ENCODE results near the gene POLG.

DNA sequence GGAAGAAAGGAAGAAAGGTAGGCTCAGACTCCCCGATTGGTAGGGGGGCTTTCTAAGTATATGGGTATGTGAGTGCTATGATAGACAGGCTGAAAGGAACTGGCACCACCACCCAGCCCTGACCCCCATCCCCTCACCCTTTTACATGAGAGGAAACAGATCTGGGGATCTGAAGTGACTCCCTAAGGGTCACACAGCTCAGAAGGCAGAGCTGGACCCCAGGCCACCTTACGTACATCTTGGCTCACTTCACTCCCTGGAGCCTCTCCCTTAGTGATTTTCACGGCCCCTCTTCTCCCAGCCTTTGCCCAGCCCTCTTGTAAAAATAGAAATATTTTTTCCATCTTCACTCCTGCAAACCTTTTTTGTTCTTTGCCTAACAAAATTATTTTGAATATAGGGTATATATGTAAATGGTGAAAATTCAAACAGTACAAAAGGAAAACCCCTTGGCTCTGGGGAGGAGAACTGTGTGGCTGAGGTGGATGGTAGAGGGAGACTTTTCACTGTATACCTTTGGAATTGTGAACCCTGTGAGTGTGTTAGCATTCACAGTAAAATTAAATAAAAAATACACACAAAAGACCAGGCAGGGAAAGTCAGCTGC lies 34.8 kb upstream of the POLG start:
- TF ChIP-seq GLIS2 (tag by site-specific recombination; IDR thresholded peaks at IDR 0.05): no peak
- no peak for TF ChIP-seq ZNF350 (tag by site-specific recombination; IDR thresholded peaks at IDR 0.05)
- TF ChIP-seq, protein P1, sequence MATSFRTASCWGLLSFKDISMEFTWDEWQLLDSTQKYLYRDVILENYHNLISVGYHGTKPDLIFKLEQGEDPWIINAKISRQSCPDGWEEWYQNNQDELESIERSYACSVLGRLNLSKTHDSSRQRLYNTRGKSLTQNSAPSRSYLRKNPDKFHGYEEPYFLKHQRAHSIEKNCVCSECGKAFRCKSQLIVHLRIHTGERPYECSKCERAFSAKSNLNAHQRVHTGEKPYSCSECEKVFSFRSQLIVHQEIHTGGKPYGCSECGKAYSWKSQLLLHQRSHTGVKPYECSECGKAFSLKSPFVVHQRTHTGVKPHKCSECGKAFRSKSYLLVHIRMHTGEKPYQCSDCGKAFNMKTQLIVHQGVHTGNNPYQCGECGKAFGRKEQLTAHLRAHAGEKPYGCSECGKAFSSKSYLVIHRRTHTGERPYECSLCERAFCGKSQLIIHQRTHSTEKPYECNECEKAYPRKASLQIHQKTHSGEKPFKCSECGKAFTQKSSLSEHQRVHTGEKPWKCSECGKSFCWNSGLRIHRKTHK (tag by site-specific recombination; IDR thresholded peaks at IDR 0.05): no peak
- TF ChIP-seq, protein P2, sequence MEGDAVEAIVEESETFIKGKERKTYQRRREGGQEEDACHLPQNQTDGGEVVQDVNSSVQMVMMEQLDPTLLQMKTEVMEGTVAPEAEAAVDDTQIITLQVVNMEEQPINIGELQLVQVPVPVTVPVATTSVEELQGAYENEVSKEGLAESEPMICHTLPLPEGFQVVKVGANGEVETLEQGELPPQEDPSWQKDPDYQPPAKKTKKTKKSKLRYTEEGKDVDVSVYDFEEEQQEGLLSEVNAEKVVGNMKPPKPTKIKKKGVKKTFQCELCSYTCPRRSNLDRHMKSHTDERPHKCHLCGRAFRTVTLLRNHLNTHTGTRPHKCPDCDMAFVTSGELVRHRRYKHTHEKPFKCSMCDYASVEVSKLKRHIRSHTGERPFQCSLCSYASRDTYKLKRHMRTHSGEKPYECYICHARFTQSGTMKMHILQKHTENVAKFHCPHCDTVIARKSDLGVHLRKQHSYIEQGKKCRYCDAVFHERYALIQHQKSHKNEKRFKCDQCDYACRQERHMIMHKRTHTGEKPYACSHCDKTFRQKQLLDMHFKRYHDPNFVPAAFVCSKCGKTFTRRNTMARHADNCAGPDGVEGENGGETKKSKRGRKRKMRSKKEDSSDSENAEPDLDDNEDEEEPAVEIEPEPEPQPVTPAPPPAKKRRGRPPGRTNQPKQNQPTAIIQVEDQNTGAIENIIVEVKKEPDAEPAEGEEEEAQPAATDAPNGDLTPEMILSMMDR (tag by site-specific recombination; IDR thresholded peaks at IDR 0.05): no peak
- no peak for TF ChIP-seq HOXC10 (CRISPR knock-in tag; IDR thresholded peaks at IDR 0.05)
- TF ChIP-seq, protein P3, sequence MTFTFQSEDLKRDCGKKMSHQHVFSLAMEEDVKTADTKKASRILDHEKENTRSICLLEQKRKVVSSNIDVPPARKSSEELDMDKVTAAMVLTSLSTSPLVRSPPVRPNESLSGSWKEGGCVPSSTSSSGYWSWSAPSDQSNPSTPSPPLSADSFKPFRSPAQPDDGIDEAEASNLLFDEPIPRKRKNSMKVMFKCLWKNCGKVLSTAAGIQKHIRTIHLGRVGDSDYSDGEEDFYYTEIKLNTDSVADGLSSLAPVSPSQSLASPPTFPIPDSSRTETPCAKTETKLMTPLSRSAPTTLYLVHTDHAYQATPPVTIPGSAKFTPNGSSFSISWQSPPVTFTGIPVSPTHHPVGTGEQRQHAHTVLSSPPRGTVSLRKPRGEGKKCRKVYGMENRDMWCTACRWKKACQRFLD (tag by site-specific recombination; IDR thresholded peaks at IDR 0.05): no peak
- TF ChIP-seq ZNF239 (tag by site-specific recombination; IDR thresholded peaks at IDR 0.05): no peak
- no peak for TF ChIP-seq TRIM28 (IDR thresholded peaks at IDR 0.05; ENCODE audit: borderline replicate concordance, low read length)
- TF ChIP-seq, protein P4, sequence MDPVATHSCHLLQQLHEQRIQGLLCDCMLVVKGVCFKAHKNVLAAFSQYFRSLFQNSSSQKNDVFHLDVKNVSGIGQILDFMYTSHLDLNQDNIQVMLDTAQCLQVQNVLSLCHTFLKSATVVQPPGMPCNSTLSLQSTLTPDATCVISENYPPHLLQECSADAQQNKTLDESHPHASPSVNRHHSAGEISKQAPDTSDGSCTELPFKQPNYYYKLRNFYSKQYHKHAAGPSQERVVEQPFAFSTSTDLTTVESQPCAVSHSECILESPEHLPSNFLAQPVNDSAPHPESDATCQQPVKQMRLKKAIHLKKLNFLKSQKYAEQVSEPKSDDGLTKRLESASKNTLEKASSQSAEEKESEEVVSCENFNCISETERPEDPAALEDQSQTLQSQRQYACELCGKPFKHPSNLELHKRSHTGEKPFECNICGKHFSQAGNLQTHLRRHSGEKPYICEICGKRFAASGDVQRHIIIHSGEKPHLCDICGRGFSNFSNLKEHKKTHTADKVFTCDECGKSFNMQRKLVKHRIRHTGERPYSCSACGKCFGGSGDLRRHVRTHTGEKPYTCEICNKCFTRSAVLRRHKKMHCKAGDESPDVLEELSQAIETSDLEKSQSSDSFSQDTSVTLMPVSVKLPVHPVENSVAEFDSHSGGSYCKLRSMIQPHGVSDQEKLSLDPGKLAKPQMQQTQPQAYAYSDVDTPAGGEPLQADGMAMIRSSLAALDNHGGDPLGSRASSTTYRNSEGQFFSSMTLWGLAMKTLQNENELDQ (tag by site-specific recombination; IDR thresholded peaks at IDR 0.05; ENCODE audit: low read depth): no peak
- no peak for TF ChIP-seq SETDB1 (IDR thresholded peaks at IDR 0.05; ENCODE audit: insufficient read length, low read length)
- TF ChIP-seq RBAK (tag by site-specific recombination; IDR thresholded peaks at IDR 0.05): no peak
- TF ChIP-seq ZFHX2 (tag by site-specific recombination; conservative IDR thresholded peaks at IDR 0.05): no peak
- TF ChIP-seq, protein P5, sequence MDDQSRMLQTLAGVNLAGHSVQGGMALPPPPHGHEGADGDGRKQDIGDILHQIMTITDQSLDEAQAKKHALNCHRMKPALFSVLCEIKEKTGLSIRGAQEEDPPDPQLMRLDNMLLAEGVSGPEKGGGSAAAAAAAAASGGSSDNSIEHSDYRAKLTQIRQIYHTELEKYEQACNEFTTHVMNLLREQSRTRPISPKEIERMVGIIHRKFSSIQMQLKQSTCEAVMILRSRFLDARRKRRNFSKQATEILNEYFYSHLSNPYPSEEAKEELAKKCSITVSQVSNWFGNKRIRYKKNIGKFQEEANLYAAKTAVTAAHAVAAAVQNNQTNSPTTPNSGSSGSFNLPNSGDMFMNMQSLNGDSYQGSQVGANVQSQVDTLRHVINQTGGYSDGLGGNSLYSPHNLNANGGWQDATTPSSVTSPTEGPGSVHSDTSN (CRISPR knock-in tag; IDR thresholded peaks at IDR 0.05): no peak
